ENCODE data around the gene PRR36. TPM values are rescaled to one million over a fixed set of nuclear protein-coding genes. Genes with fewer than 3 reads are reported as not detected.

Gene PRR36
- total and polyA plus RNA-seq, 4 experiments from 2014 or later, result 0.06 to 0.36 (median 0.29) TPM; not detected in 1

DNA sequence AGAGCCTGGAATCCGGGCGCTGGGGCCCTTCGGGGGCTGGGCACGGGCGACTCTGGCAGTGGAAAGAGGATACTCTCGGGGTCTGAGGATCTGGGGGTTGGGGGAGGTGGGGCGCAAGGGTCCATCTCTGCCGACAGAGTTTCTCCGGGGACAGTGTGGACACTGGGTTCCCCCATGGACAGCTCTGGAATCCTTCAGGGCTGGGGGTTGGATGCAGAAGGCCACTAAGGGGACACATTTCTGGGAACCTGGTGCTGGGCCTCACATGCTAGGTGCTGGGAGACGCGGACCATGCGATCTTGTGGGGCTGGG, 42.7 kb upstream of the PRR36 start:
- Histone ChIP-seq H3K4me3 (ENCODE audit: low read length in 2 of 2) (peak overlapping the region; percentile 7 to 36), H3K27ac (ENCODE audit: low read depth, low read length) (peak overlapping the region; percentile 19), H3K9me3 (ENCODE audit: control insufficient read depth in 1 of 2, low read length in 2 of 2) (no peaks in the 10 kb centered on the region), H3K4me1 (ENCODE audit: insufficient read depth, low read length) (peaks cover 48% of the 10 kb centered on the region), H3K27me3 (ENCODE audit: insufficient read depth, low read length) (peaks cover 13% of the 10 kb centered on the region), H3K36me3 (ENCODE audit: insufficient read depth, low read length) (peaks cover 2% of the 10 kb centered on the region)
- H3K27me3 Mint-ChIP-seq, result peaks cover 16 to 27% of the 10 kb centered on the region in 2 donors
- H3K27ac Mint-ChIP-seq, result peak overlapping the region in 4 of 7 donors; percentile 41 to 69 (median 58)
- peaks cover 8 to 10% of the 10 kb centered on the region in 2 donors for H3K36me3 Mint-ChIP-seq
- H3K9me3 Mint-ChIP-seq, result peaks cover 0 to 4% (median 0%) of the 10 kb centered on the region in 8 donors
- H3K4me1 Mint-ChIP-seq, result peaks cover 14 to 47% (median 31%) of the 10 kb centered on the region in 4 donors
- ChIA-PET CTCF (ENCODE audit: partially characterized antibody) (interaction anchor here (1.1 to 7.3 kb wide), 3 partner anchors 8 to 26 kb away, joined by 3 to 66 read pairs (median 5); partner anchors contain the start of gene TIMM44), POLR2A (ENCODE audit: partially characterized antibody) (interaction anchor here (1.7 to 5.6 kb wide), 6 partner anchors 9 to 88 kb away, joined by 5 to 82 read pairs (median 14); partner anchors contain the start of genes ELAVL1, MAP2K7 and TIMM44)
- peak overlapping the region; percentile 77 to 89 (median 85) for H3K4me3 Mint-ChIP-seq
- peak in 1 of 5 donors; percentile 19 for DNase-seq
- intact Hi-C loops (cut with micrococcal nuclease), result no loop called here

DNA sequence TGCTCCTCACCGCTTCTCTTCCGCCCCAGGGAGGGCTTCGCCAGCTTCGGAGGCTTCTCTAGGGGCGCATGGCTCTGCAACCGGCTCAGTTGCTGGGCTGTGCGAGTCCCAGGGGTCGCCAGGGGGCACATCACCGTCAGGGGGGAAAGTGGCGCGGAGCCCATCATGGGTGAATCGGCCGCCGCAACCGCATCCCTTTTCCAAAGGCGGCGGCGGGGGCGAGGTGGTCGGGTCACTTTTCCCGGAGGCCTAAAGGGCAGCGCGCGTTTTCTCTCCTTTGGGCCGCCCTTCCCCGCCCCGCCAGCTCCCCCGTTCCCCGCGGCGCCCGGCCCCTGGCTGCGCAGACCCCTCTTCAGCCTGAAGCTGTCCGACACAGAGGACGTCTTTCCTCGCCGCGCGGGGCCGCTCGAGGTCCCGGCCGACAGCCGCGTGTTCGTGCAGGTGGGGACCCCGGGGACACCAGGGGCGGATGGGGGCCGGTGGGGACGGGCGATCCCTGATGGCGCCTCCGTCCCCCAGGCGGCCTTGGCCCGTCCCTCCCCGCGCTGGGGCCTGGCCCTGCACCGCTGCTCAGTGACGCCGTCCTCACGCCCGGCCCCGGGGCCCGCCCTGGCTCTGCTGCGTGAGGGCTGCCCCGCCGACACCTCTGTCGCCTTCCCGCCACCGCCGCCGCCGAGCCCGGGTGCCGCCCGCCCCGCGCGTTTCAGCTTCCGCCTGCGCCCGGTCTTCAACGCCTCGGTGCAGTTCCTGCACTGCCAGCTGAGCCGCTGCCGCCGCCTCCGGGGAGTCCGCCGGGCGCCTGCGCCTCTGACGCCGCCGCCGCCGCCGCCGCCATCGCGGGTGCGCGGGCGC, 42.1 kb upstream of the PRR36 start:
- intact Hi-C loops (cut with micrococcal nuclease), result no loop called here
- Mint-ChIP-seq H3K27me3 (peaks cover 16 to 27% of the 10 kb centered on the region in 2 donors), H3K4me3 (peak overlapping the region; percentile 43 to 89 (median 60)), H3K9me3 (peaks cover 0 to 4% (median 0%) of the 10 kb centered on the region in 8 donors), H3K4me1 (peaks cover 14 to 43% (median 29%) of the 10 kb centered on the region in 4 donors), H3K27ac (peak overlapping the region in 1 of 7 donors; percentile 65), H3K36me3 (peaks cover 12 to 15% of the 10 kb centered on the region in 2 donors)
- Histone ChIP-seq H3K4me3 (ENCODE audit: low read length in 2 of 2) (peak overlapping the region in 1 of 2 donors; percentile 36), H3K9me3 (ENCODE audit: control insufficient read depth in 1 of 2, low read length in 2 of 2) (no peaks in the 10 kb centered on the region), H3K27ac (ENCODE audit: low read depth, low read length) (no peak overlapping the region), H3K27me3 (ENCODE audit: insufficient read depth, low read length) (peaks cover 13% of the 10 kb centered on the region), H3K4me1 (ENCODE audit: insufficient read depth, low read length) (peaks cover 42% of the 10 kb centered on the region), H3K36me3 (ENCODE audit: insufficient read depth, low read length) (no peaks in the 10 kb centered on the region)
- peak; percentile 51 to 69 (median 58) for DNase-seq
- ChIA-PET CTCF (ENCODE audit: partially characterized antibody) (interaction anchor here (1.4 to 7.3 kb wide), 2 partner anchors 8 to 26 kb away, joined by 5 to 66 read pairs; partner anchors contain the start of gene TIMM44), POLR2A (ENCODE audit: partially characterized antibody) (interaction anchor here (1.3 to 5.6 kb wide), 8 partner anchors 8 to 89 kb away, joined by 5 to 82 read pairs (median 10); partner anchors contain the start of genes ELAVL1, MAP2K7 and TIMM44)

DNA sequence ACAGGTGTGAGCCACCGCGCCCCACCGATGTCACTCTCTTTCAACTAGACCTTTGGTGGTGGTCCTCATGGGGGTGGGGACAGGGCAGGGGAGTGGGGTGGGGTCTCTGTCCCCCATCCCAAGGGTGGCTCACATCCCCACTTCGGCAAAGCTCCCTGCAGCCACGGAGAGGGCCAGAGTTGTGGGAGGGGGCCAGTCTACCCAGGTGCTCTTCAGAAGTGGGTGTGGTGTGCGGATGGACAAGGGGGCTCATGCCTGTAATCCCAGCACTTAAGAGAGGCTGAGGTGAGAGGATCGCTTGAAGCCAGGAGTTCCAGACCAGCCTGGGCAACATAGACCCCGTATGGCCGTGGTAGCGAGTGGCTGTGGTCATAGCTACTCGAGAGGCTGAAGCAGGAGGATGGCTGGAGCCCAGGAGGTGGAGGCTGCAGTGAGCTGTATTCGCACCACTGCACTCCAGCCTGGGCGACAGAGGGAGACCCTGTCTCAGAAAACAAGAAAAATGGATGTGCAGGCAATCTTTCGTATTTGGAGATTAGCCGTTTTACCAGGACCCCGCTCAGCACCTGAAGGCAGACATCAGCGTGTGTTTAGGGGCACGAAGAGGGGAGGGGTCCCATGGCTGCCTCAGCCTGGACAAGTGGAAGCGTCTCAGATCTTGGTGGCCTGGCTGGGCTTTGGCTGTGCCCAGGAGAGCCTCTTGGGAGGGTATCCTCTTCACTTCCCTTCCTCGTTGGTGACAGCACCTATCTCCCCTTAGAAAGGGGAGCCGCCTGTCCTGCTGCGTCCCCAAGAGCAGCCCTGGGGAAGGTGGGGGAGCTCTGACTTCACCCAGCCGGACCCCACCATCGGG, 41.3 kb upstream of the PRR36 start:
- Mint-ChIP-seq H3K4me1 (peaks cover 12 to 36% (median 25%) of the 10 kb centered on the region in 4 donors), H3K4me3 (peak overlapping the region; percentile 35 to 72 (median 66)), H3K27ac (peak overlapping the region in 1 of 7 donors; percentile 57), H3K9me3 (peaks cover 0 to 3% (median 0%) of the 10 kb centered on the region in 8 donors), H3K27me3 (peaks cover 16 to 27% of the 10 kb centered on the region in 2 donors), H3K36me3 (peaks cover 18 to 21% of the 10 kb centered on the region in 2 donors)
- intact Hi-C loops (cut with micrococcal nuclease), result no loop called here
- ChIA-PET POLR2A (ENCODE audit: partially characterized antibody) (interaction anchor here (1.3 to 5.3 kb wide), 5 partner anchors 7 to 90 kb away, joined by 6 to 21 read pairs (median 12); partner anchors contain the start of genes ELAVL1, MAP2K7 and TIMM44), CTCF (ENCODE audit: partially characterized antibody) (no interaction called here)
- Histone ChIP-seq H3K27ac (ENCODE audit: low read depth, low read length) (no peak overlapping the region), H3K36me3 (ENCODE audit: insufficient read depth, low read length) (peaks cover under 1% of the 10 kb centered on the region), H3K9me3 (ENCODE audit: control insufficient read depth in 1 of 2, low read length in 2 of 2) (no peaks in the 10 kb centered on the region), H3K27me3 (ENCODE audit: insufficient read depth, low read length) (peaks cover 13% of the 10 kb centered on the region), H3K4me1 (ENCODE audit: insufficient read depth, low read length) (peaks cover 38% of the 10 kb centered on the region), H3K4me3 (ENCODE audit: low read length in 2 of 2) (no peak overlapping the region)
- peak in 2 of 5 donors; percentile 16 to 31 for DNase-seq

DNA sequence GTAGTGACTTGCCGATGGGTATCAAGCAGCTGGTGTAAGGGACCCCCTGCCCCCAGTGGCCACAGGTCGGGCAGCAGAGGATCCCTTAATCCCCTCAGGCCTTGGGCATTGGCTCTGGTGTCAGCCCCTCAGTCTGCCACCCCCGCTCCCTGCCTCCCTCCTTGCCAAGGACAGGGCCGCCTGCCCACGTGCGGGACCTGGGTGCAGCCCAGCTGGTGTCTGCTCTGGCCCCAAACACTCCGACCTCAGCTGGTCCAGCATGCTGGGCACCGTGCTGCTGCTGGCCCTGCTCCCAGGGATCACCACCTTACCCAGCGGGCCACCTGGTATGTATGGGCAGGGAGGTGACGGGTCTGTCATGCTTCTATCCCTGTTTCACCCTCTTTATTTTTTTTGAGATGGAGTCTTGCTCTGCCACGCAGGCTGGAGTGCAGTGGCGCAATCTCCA, 40.4 kb upstream of the PRR36 start, which contains the start of gene TGFBR3L:
Gene TGFBR3L, plus strand, starts transcription at position 233 of the 448 bp plus-strand sequence.
- peaks cover 13% of the 10 kb centered on the region for H3K27me3 ChIP-seq (ENCODE audit: insufficient read depth, low read length)
- intact Hi-C loops (cut with micrococcal nuclease), result no loop called here
- Mint-ChIP-seq H3K27ac (peak within 1 kb of the TSS in 2 of 7 donors; percentile 37 to 57), H3K27me3 (peaks cover 15 to 21% of the 10 kb centered on the region in 2 donors), H3K4me1 (peaks cover 6 to 31% (median 19%) of the 10 kb centered on the region in 4 donors), H3K36me3 (peaks cover 19% of the 10 kb centered on the region in 2 donors), H3K4me3 (peak within 1 kb of the TSS; percentile 11 to 72 (median 60)), H3K9me3 (peaks cover 0 to 3% (median 0%) of the 10 kb centered on the region in 8 donors)
- ChIA-PET CTCF (ENCODE audit: partially characterized antibody) (no interaction called here), POLR2A (ENCODE audit: partially characterized antibody) (interaction anchor here (2.4 kb wide), 1 partner anchor 11 kb away, joined by 12 read pairs; the partner anchor contains the start of gene MAP2K7)
- peak in 1 of 5 donors; percentile 20 for DNase-seq
- no peak within 1 kb of the TSS for H3K27ac ChIP-seq (ENCODE audit: low read depth, low read length)
- H3K36me3 ChIP-seq (ENCODE audit: insufficient read depth, low read length), result peaks cover 7% of the 10 kb centered on the region
- H3K4me3 ChIP-seq (ENCODE audit: low read length in 2 of 2), result no peak within 1 kb of the TSS
- peaks cover 33% of the 10 kb centered on the region for H3K4me1 ChIP-seq (ENCODE audit: insufficient read depth, low read length)
- no peaks in the 10 kb centered on the region for H3K9me3 ChIP-seq (ENCODE audit: control insufficient read depth in 1 of 2, low read length in 2 of 2)

DNA sequence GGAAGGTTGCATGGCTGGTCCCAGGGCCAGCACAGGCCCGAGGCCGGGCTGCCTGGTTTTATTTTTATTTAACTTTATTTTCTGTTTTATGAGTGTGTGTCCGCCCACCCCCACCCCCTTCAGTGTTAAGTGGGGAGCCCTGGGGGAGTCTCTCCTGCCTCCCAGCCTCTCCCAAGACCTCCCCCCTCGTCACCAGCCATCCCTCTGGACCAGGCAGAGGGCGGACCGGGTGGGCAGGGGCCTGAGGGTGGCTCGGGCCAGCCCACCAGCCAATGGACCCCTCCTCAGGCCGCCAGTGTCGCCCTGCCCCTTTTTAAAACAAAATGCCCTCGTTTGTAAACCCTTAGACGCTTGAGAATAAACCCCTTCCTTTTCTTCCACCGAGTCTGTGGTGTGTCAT, 39.9 kb upstream of the PRR36 start:
- peaks cover 29% of the 10 kb centered on the region for H3K4me1 ChIP-seq (ENCODE audit: insufficient read depth, low read length)
- DNase-seq, result peak in 1 of 5 donors; percentile 36
- ChIA-PET CTCF (ENCODE audit: partially characterized antibody) (no interaction called here), POLR2A (ENCODE audit: partially characterized antibody) (interaction anchor here (2.4 kb wide), 1 partner anchor 10 kb away, joined by 12 read pairs; the partner anchor contains the start of gene MAP2K7)
- H3K4me3 ChIP-seq (ENCODE audit: low read length in 2 of 2), result no peak overlapping the region
- intact Hi-C loops (cut with micrococcal nuclease), result no loop called here
- H3K27ac Mint-ChIP-seq, result peak overlapping the region in 1 of 7 donors; percentile 21
- peaks cover 14 to 20% of the 10 kb centered on the region in 2 donors for H3K27me3 Mint-ChIP-seq
- peaks cover 5 to 26% (median 17%) of the 10 kb centered on the region in 4 donors for H3K4me1 Mint-ChIP-seq
- no peak overlapping the region for H3K27ac ChIP-seq (ENCODE audit: low read depth, low read length)
- H3K36me3 ChIP-seq (ENCODE audit: insufficient read depth, low read length), result peaks cover 7% of the 10 kb centered on the region
- H3K27me3 ChIP-seq (ENCODE audit: insufficient read depth, low read length), result peaks cover 13% of the 10 kb centered on the region
- H3K9me3 Mint-ChIP-seq, result peaks cover 0 to 3% (median 0%) of the 10 kb centered on the region in 8 donors
- peaks cover 19% of the 10 kb centered on the region in 2 donors for H3K36me3 Mint-ChIP-seq
- H3K4me3 Mint-ChIP-seq, result peak overlapping the region in 1 of 8 donors; percentile 57
- H3K9me3 ChIP-seq (ENCODE audit: control insufficient read depth in 1 of 2, low read length in 2 of 2), result no peaks in the 10 kb centered on the region

DNA sequence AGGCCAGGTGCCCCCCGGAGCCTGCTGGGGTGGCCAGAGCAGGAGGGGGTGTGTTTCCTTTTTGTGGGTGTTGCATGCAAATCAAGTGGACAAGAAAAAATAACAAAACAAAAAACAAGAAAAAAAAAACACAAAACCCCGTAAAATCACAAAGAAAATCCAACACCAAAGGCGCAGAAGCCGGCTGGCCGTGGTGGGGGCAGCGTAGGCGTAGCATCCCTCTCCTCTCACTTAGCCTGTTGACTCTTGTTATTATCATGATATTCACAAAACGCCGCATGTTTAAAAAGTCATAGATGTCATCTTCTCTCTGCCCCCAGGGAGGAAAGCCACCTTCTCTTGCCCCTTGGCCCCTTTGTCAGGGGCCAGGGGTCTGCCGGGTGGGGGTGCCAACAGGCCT, 39.5 kb upstream of the PRR36 start:
- Mint-ChIP-seq H3K27ac (no peak overlapping the region), H3K27me3 (peaks cover 14 to 20% of the 10 kb centered on the region in 2 donors), H3K4me1 (peaks cover 5 to 25% (median 16%) of the 10 kb centered on the region in 4 donors), H3K9me3 (peaks cover 0 to 3% (median 0%) of the 10 kb centered on the region in 8 donors), H3K4me3 (no peak overlapping the region), H3K36me3 (peaks cover 19% of the 10 kb centered on the region in 2 donors)
- no peak for DNase-seq
- ChIA-PET POLR2A (ENCODE audit: partially characterized antibody) (interaction anchor here (1.3 kb wide), 1 partner anchor 10 kb away, joined by 4 read pairs; the partner anchor contains the start of gene MAP2K7), CTCF (ENCODE audit: partially characterized antibody) (no interaction called here)
- Histone ChIP-seq H3K4me1 (ENCODE audit: insufficient read depth, low read length) (peaks cover 26% of the 10 kb centered on the region), H3K36me3 (ENCODE audit: insufficient read depth, low read length) (peaks cover 7% of the 10 kb centered on the region), H3K9me3 (ENCODE audit: control insufficient read depth in 1 of 2, low read length in 2 of 2) (no peaks in the 10 kb centered on the region), H3K27ac (ENCODE audit: low read depth, low read length) (no peak overlapping the region), H3K4me3 (ENCODE audit: low read length in 2 of 2) (no peak overlapping the region), H3K27me3 (ENCODE audit: insufficient read depth, low read length) (peaks cover 11% of the 10 kb centered on the region)
- intact Hi-C loops (cut with micrococcal nuclease), result no loop called here
